GM21360 (cell line): Measurements from ENCODE around the gene PPP2R2B.

Experiments
- ATAC-seq: cut with Tn5 transposase; IDR thresholded peaks from one replicate; pipeline ENCODE4 v1.9.1; 2021; ENCODE audit warnings: mild to moderate bottlenecking, moderate library complexity; ENCODE audit not compliant: unreplicated experiment

Gene PPP2R2B

DNA sequence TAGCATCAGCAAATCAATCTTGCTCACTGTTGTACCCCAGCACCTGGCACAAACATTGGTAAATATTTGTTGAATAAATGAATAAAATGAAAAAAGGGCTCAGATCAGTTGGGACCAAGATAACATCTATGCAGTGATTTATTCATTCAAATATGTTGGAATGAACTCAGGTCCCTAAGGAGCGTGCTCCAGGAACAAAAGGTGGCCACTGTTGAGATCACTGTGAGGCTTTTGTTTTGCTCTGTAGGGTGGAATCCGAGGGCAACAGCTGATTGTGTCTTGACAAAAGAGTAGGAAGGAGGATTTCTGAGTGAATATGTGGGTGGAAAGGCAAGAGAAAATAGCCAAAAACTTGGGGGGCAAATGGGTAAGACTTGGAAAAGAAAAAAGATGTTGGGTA is 89.7 kb downstream of the PPP2R2B start:
- no peak for ATAC-seq

DNA sequence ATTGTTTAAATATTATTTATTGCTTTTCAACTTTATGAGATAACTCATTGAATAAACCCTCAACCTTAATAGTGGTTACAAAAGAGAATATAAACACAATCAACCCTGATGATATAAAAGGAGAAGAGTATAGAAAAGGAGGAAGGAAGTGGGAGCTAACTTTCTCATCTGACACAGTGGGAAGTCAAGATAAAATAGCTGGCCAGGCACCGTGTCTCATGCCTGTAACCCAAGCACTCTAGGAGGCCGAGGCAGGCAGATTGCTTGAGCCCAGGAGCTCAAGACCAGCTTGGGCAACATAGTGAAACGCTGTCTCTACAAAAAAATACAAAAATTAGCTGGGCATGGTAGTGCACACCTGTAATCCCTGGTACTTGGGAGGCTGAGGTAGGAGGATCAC is 93.5 kb downstream of the PPP2R2B start:
- ATAC-seq: no peak

DNA sequence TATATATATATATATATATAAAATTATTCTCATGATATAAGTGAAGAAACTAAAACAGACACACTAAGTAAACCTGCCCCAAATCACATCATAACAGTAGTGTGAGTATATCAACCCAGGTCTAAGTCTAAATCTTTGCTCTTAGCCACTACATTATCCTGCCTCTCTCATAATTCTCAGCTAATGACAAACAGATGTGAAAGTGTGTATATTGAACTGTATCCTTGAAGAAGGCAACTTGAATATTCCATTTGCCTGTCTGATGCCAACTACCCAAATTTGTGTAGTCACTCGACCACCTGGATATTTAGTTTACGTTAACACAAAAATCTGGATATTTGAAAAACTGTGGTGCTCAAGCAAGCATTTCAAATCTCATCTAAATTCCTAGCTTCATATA is 97.4 kb downstream of the PPP2R2B start:
- ATAC-seq: no peak

DNA sequence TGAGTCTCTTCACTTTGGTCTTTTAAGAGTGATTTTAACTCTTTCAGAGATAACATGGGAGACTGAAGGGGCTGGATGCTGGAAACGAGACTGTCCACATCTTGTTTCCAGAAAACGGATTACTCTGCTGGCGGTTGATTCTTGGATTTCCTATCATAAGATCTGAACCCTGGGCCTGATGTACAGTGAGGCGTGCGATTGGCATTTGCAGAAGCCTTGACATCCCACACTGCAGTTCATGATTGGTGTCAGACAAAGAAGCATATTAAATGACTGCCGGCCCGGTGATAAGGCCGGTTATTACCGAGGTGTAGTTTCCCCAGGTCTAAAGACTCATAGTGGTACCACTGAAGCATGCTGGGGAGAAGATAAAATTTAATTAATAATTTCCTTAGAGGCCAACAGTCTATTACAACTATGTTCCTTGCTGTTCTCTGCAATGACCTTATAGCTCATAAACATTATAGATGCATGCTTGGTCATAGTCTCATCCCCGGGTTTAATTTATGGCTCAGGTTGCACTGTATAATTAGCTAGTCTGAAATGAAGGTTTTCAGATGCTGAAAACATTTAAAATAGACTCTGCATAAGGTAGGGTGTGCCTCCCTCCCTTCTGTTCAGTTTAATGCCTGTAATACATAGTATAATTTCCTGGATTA is 99.2 kb downstream of the PPP2R2B start:
- no peak for ATAC-seq

DNA sequence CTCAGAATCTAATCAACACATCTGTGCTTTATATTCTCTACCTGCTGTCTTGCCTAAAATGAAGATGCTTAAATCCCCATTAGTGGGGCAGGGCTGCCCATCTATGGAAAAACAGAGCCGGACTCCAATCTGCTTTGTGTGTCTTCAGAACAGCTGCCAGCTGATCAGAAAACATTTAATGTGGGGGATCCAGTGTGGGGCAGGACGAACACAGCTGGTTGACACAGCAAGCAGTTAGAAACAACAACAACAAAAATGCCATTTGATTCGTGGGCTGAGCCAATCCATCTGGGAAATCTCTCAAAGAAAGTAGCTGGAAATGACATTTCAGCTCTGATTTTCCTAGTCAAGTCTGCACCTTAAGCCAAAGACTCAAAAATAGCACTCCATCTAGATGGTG is 99.8 kb downstream of the PPP2R2B start:
- no peak for ATAC-seq

DNA sequence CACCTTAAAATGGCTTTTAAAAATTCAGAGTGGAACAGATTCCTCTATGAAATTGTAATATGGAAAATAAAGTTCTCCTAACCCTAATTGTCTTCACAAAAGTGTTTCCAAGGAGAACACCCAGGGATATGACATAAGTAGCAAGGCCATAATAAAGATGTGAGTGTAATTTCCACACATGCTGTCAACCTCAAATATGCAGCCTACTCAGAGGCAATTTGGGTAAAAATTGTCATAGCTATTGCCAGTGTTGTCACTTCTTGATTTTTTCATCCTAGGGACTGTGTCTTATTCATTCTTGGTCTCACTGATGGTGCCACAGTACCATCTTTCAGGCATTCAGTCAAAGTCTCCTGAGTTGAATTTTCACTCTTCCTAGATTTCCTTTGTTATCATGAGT is 100.3 kb downstream of the PPP2R2B start:
- ATAC-seq: no peak

DNA sequence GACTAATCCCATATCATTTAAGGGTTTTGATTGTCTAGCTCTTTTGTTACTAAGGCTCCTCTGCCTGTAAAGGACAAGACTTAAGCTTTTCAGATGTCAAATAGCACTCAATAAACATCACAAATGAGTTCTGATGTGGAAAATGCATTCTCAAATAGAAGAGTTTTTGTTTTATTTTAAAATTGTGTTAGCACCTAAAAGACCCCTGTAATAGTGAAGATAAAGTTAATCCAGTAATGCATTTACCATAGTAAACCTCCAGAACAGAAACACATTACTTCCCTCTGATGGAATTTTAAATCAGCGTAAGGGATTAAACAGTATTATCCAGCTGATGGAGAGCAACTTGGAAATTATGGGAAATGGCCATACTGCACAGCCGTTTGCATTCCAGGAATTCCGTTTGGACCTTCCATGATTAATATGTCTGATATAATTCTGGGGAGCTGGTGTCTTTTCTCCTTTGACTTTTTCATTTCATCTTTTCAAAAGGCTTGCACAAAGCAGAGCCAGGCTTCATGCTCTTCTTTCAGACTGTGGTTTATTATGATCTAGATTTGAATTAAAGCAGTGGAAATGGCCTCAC is 105.6 kb downstream of the PPP2R2B start:
- ATAC-seq: no peak

DNA sequence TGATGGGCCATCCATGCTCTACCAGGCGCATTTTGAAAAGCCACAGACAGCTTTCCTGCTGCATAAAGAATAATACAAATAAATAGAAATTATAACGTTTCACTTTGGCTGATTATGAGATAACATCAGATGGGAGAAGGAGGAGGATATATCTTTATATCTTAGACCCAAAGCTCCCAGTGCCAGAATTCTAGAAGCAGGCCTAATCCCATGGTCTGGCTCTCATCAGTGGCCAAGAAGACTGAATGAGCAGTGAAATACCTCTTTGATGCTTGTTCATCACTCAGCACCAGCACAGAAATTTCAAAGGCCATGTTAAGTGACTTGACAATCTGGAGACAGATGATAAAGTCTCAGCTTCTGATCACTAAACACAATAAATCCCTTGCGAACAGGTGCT is 107.6 kb downstream of the PPP2R2B start:
- ATAC-seq: no peak

DNA sequence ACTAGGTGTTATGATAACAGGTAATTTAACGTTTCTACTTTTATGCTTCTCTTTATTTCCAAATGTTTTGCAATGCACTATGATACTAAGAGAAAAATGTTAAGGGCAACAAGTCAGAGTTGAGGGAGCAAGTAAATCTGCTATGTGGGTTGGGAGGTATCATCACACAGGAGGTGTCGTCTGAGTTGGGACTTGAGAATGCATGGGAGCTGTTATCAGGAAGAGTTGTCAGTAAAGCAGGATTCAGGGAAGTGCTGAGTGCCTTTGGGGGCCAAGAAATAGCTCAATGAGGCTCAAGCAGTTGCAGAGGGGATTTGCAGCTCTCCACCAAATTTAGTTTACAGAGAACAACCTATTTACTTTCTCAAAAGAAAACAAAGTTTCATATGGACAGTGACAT is 108.0 kb downstream of the PPP2R2B start:
- ATAC-seq: no peak

DNA sequence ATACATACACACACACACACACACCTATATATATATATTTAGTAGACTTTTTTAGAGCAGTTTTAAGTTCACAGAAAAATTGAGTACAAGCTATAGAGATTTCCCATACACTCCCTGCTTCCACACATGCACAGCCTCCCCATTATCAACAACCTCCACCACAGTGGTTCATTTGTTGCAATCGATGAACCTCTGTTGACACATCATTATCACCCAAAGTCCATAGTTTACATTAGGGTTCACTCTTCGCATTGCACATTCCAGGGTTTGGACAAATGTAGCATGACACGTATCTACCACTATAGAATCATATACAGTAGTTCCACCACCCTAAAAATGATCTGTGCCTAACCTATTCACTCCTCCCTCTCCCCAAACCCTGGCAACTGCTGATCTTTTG is 111.0 kb downstream of the PPP2R2B start:
- ATAC-seq: no peak

DNA sequence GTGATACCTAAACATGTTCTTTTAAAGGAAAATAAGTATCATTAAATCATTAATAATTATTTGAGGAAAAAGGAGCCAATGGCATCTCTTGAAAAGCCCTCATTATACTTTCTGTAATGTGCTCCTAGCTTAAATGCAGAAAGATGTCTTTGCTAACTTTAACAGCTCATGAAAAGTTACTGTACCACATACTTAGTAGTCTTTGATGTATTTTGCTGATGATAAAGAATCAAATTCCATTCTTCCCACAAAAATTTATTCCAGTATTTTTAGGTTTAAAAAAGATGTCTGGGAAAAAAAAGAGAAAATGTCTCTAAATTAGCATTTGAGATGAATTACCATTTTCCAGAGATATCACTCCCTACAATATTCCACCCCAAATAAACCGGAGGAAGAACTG is 112.5 kb downstream of the PPP2R2B start:
- ATAC-seq: no peak

DNA sequence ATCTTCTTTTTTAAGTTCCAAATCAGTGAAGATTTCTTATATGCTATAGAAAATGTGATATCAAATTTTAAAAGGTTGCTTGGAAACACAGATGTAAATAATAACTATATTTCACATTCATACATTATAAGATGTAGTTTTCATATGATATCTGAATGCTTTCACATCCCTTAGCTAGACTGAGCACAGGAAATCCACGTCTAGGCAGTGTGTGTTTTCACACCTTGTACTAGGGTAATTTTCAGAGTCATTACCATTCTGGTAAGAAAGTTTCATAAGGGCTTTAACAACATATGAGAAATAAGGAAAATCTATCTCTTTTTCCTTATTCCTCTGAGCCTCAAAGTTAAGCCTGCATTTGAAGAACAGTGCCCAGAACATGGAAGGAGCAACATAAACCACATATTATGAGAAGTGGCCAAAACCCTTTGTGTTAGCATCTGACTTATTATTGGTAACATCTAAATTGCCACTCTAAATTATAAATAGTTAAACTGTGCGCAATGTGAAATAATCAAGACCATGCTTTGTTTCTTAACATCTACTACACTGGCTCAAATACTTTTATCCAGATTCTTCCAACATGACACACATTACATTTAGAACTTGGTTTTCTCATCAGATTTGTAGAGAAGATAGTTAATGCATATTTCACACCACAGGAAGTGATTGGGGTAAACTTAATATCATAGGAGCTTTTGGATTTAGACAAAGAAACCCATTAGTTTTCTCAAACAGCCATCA is 113.3 kb downstream of the PPP2R2B start:
- ATAC-seq: no peak

DNA sequence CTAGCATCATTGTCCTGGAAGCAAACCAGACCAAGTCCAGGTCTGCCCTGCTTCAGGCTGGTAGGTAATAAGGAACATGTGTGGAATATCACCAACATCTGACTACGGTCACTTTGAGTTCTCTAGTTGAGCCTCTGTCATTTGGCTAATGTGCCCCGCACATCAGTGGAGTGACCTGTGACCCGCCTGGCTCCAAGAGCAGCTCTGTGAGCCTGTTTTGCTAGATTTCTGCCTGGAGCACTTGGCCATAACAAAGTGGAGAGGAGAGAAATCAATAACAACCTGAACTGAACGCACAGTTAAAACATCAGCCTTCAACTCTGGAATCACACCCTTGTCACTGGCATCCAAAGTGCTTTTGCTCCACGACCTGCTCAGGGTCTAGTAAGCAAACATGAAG is 115.7 kb downstream of the PPP2R2B start:
- ATAC-seq: no peak

DNA sequence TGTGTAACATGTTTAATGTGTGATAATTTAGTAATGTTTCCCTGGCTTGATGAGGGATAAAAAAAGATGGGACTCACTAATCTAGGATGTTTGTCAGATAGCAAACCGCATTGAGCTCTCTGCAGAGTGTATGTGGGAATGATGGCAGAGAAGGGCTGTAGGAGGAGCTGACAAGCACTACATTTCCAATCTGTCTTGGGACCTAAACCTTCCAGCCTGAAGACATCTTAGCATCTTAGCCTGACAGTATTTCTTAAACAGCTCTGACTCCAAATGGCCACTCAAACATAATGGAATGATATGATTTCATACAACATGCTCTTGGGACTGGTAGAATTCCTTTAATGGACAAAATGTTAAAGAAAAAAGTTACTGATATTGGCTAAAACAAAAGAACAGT is 116.7 kb downstream of the PPP2R2B start:
- no peak for ATAC-seq

DNA sequence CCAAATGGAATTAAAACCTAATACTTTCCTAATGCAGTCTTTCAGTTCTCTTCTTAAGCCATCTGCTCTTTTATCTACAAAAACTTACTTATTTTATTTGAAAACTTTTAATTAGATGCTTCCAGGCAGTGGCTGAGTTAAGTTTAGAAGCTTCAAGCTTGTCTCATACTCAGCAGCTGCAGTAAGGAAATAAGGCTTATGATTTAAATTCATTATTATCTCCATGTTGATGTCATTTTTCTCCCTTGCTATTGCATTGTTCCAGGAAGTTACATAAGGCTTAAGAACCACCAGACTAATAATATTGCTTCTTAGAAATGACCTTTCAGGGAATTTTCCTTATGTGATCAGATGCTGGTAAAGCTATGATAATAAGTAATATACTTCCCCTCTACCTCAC is 119.6 kb downstream of the PPP2R2B start:
- ATAC-seq: no peak

DNA sequence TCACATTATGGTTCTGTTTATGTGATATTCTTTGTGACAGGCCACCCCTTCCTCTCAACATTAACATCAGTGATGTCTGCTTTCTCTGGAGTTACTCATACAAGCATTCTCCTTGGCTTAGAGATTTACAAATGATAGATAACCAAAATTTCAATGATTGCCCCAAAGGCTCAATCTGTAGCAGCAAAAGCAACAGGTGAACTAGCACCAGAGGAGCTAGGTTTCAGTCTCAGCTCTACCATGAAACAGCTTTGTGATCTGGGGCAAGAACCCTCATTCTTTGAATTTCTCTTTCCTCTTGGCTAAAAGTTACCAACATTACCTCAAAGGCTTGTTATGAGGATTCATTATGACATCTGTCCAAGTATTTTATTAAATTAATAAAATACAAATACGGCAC is 120.5 kb downstream of the PPP2R2B start:
- ATAC-seq: no peak

DNA sequence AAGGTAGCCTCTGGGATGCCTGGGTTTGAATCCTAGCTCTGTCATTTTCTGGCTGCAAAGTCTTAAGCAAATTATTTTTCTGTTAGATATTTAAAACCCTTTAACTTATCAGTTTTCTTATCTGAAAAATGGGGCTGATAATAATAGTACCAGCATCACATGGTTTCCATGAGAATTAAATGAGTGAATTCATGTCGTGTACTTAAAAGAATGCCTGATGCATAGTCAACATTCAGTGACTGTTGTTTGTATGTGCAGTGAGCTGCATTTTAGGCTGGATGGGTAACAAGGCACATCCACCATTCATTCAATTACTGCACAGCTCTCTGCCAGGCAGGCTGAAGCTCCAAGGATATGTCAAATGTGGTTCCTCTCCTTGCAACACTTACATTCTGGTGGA is 122.0 kb downstream of the PPP2R2B start:
- ATAC-seq: no peak

DNA sequence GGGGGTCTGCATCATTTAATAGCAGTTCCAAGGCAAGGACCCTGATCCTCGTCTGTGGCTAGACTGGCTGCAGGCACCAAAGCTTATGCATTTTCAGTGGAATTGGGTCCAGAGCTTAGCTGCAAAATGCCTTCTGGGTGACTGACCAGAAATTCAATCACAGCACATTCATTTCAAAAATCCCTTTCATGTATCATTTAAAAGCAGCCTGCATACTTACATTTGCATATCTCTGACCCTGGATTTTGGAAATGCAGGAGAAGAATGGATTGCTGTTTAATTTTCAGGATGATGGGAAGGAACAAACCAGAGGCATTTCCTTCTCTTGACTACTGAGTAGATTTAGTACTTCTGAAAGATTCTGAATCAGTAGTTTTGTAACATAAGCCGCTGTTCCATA is 122.8 kb downstream of the PPP2R2B start:
- no peak for ATAC-seq

DNA sequence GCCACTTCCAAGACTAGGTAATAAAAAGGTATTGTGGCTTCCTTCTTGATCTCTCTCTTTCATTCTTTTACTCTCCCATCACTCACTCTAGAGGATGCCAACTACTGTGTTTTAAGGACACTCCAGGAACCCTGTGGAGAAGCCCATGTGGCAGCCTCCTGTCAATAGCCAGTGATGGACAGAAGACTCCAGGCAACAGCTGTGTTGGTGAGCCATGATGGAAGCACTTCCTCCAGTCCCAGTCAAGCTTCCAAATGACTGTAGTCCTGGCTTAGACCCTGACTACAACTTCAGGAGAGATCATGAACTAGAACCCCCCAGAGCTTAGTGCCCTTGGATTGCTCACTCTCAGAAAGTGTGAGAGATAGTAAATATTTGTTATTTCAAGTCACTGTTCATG is 123.9 kb downstream of the PPP2R2B start:
- no peak for ATAC-seq

DNA sequence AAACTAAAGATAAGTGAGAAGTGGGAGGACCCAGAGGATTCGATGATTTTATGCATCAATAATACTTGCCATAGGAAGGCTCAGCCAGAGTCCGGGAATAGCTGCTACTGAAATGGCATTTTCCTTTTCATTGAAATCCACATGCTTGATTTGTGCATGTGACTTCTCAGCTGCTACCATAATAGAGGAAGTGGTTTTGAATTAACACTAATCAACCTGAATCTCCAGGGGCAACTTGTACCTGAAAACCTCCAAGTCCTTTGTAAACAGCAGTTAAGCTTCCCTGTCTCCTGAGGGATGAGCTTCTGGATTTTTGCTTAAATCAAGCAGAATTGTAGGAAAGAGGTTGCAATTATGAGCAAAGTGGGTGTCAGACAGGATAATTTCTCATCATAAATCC is 124.9 kb downstream of the PPP2R2B start:
- ATAC-seq: no peak

DNA sequence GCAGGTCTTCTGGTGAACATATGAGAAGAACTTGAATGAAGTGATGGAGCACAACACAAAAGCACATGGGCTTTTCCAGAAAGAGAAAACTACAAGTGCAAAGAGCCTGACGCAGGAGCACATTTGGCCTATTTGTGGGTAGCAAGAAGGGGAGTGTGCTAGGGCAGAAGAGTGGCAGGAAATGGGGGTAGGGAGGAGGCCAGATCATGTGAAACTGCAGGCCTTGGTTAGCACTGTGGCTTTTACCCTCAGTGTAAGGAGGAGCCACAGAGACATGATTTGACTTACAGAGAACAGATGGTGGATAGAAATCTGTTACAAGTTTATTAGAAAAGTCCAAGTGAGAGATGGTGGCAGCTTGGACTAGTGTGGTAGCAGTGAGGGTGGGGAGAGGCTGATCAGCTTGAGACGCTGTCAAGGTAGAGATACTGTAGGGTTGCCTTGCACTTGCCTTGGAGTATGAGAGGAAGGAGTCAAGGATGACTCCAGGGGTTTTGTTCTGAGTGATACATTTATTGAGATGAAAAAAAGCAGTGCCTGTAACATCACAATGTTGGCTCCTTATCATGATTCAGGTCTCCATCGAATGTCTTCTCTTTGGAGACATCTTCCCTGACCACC is 126.7 kb downstream of the PPP2R2B start:
- peak; percentile 96 for ATAC-seq

DNA sequence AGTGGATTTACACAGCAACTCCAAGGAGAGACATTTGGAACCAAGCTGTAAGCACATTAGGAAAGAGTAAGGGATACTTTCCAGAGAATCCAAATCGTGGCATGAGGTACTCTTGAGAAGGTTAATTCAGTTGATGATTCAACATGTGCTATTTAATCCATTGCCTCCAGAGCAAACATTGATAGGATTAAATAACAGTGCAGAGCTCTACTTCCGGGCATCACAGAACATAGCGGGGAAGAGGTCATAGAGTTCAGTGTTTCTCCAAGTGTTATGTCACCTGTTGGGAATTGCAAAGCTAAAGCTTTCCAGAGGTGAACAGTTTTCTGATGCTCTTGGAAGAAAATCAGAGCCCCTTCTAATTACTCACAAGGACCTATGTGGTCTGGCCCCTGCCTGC is 127.5 kb downstream of the PPP2R2B start:
- ATAC-seq: no peak
